Stomach (tissue), 9 donors: ENCODE results near the gene ZSWIM5. TPM values are rescaled to one million over a fixed set of nuclear protein-coding genes. Genes with fewer than 3 reads are reported as not detected.
"Not testable (repeated sequence)": the region's sequence is repeated elsewhere in the genome, so short reads cannot be mapped to it uniquely, and the experiment has no call there.

Source experiments
- DNase-seq, 2 donors: peaks; one replicate each; pipeline versions ENCODE4 v3.0.0 to v3.0.0-alpha.2; 2013 to 2019
- H3K27ac ChIP-seq, 5 donors: fragments of 200-600 bp in 4 of 5; sonication (generic) in 4 of 5; one replicate each; pipeline ENCODE4 v1.5.1; 2013 to 2019; ENCODE audit warnings: mild to moderate bottlenecking in 1 of 5, moderate library complexity in 1 of 5
- H3K27me3 ChIP-seq, 3 donors: fragments of 200-600 bp; sonication (generic); one replicate each; pipeline ENCODE4 v1.5.1; 2017 to 2019; ENCODE audit warnings: mixed run types in 1 of 3
- H3K36me3 ChIP-seq, 4 donors: fragments of 200-600 bp; sonication (generic); 1 replicate in 3 of 4; 2 replicates in 1 of 4; pipeline ENCODE4 v1.5.1; 2016 to 2019
- H3K4me1 ChIP-seq, 4 donors: fragments of 200-600 bp; sonication (generic); one replicate each; pipeline ENCODE4 v1.5.1; 2016 to 2019
- H3K4me3 ChIP-seq, 4 donors: fragments of 200-600 bp; sonication (generic) in 3 of 4; one replicate each; pipeline ENCODE4 v1.5.1; 2016 to 2019; ENCODE audit warnings: mild to moderate bottlenecking in 1 of 4
- H3K9me3 ChIP-seq, 4 donors: fragments of 200-600 bp; sonication (generic); one replicate each; pipeline ENCODE4 v1.5.1; 2016 to 2019
- EP300 ChIP-seq: sonication (generic); formaldehyde crosslinking; IDR thresholded peaks from one replicate; pipeline ENCODE4 v1.6.1; 2017; ENCODE audit warnings: antibody characterized with exemption
- POLR2A ChIP-seq, 4 donors: fragments of 450-650 bp; IDR thresholded peaks; one replicate each; pipeline ENCODE4 v1.6.1; 2016; ENCODE audit warnings: antibody characterized with exemption in 4 of 4, control low read depth in 2 of 4, mild to moderate bottlenecking in 1 of 4, moderate library complexity in 1 of 4
- POLR2AphosphoS5 ChIP-seq, 3 donors: sonication (generic); formaldehyde crosslinking; IDR thresholded peaks; one replicate each; pipeline ENCODE4 v1.6.1; 2016; ENCODE audit warnings: antibody characterized with exemption in 3 of 3
- WGBS, 5 donors: extraction: QIAGEN DNeasy Blood & Tissue Kit in 3 of 5; methylation state at CpG; one replicate each; pipeline versions ENCODE4 v1.1.5 to v1.1.7; 2013 to 2018; 5-methylcytosine and 5-hydroxymethylcytosine counted together
- intact Hi-C: fragments of 100-400 bp; cut with DNase I; formaldehyde crosslinking; loops from one replicate; pipeline ENCODE4 v1.15.1; 2023; ENCODE audit warnings: low total_unique reads
- polyA plus RNA-seq, 3 donors: library from polyadenylated mRNA; stranded (reverse); fragments of 200-250 nt; gene quantifications; one replicate each; pipeline ENCODE4 v1.2.3, GENCODE V29; 2013
- total RNA-seq, 5 donors: library from RNA; depleted of rRNA; stranded (reverse); fragments of >200 nt; gene quantifications; one replicate each; pipeline versions ENCODE4 v1.1.0 to v1.2.3, GENCODE V29; 2014 to 2016
- TF ChIP-seq, protein P1 (sequence below), 7 experiments: fragments of 450-650 bp in 4 of 7; fragments of 200-600 bp in 3 of 7; sonication (generic) in 3 of 7; IDR thresholded peaks; one replicate each; pipeline ENCODE4 v1.5.1; 2016 to 2019; ENCODE audit warnings: antibody characterized with exemption in 7 of 7, control low read depth in 2 of 7, mild to moderate bottlenecking in 1 of 7
- donor health status: healthy with polysubstance abuse.
- donor health status: Bipolar disorder and iron deficiency.
- donor health status: healthy.

The ZSWIM5 gene
- total and polyA plus RNA-seq, 8 donors, result 0.45 to 10.1 (median 0.87) TPM

DNA sequence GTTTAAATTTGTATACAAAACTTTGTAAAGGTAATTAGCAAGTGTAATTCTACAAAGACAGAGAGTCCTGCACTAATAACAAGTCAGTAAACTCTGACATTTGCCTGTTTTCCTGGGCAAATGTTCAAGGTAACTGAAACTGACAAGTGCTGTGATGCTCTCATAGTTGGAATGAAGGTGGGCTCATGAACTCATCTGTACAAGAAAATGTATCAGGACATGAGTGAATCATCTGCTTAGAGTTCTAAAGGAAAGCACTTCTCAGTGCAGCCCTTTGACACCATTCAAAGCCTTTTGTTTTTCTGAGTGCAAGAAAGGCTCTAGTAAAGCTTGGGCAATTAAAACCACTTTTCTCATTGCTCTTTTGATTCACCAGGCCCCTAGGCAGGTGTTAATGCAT lies 102.9 kb downstream of the ZSWIM5 start:
- Histone ChIP-seq H3K9me3 (peaks cover 0 to 10% (median 0%) of the 10 kb centered on the region in 4 donors), H3K36me3 (no peaks in the 10 kb centered on the region), H3K4me3 (no peak overlapping the region), H3K4me1 (no peaks in the 10 kb centered on the region), H3K27ac (no peak overlapping the region), H3K27me3 (no peaks in the 10 kb centered on the region)
- intact Hi-C loops, result no loop called here
- DNase-seq, result no peak
- TF ChIP-seq POLR2A (IDR thresholded peaks at IDR 0.05), result no peak
- no peak for TF ChIP-seq POLR2AphosphoS5 (IDR thresholded peaks at IDR 0.05)
- no peak for TF ChIP-seq EP300
- TF ChIP-seq, protein P1, sequence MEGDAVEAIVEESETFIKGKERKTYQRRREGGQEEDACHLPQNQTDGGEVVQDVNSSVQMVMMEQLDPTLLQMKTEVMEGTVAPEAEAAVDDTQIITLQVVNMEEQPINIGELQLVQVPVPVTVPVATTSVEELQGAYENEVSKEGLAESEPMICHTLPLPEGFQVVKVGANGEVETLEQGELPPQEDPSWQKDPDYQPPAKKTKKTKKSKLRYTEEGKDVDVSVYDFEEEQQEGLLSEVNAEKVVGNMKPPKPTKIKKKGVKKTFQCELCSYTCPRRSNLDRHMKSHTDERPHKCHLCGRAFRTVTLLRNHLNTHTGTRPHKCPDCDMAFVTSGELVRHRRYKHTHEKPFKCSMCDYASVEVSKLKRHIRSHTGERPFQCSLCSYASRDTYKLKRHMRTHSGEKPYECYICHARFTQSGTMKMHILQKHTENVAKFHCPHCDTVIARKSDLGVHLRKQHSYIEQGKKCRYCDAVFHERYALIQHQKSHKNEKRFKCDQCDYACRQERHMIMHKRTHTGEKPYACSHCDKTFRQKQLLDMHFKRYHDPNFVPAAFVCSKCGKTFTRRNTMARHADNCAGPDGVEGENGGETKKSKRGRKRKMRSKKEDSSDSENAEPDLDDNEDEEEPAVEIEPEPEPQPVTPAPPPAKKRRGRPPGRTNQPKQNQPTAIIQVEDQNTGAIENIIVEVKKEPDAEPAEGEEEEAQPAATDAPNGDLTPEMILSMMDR (IDR thresholded peaks at IDR 0.05), result no peak

DNA sequence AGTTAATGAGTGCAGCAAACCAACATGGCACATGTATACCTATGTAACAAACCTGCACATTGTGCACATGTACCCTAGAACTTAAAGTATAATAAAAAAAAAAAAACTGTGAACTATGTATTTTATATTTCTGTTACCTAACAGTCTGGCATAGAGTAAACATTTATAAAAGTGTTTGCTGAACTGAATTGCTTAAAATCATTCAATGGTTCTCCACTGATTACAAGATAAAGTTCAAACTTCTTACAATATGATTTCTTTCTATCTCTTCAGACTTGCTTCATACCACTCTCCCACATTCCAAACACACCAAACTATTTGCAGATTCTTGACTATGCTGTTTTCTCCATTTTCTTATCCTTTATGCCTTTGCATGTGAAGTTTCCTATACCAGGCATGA lies 104.5 kb downstream of the ZSWIM5 start:
- no peaks in the 10 kb centered on the region for H3K27me3 ChIP-seq
- intact Hi-C loops, result no loop called here
- no peak overlapping the region for H3K27ac ChIP-seq
- no peaks in the 10 kb centered on the region for H3K36me3 ChIP-seq
- DNase-seq, result no peak
- peaks cover 0 to 10% (median 0%) of the 10 kb centered on the region in 4 donors for H3K9me3 ChIP-seq
- no peak for TF ChIP-seq EP300
- TF ChIP-seq POLR2A (IDR thresholded peaks at IDR 0.05), result no peak
- H3K4me1 ChIP-seq, result no peaks in the 10 kb centered on the region
- H3K4me3 ChIP-seq, result no peak overlapping the region

DNA sequence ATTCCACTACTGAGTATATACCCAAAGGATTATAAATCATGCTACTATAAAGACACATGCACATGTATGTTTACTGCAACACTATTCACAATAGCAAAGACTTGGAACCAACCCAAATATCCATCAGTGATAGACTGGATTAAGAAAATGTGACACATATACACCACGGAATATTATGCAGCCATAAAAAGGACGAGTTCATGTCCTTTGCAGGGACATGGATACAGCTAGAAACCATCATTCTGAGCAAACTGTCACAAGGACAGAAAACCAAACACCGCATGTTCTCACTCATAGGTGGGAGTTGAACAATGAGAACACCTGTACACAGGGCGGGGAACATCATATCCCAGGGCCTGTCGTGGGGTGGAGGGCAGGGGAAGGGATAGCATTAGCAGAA lies 104.9 kb downstream of the ZSWIM5 start:
- WGBS, 5 donors, result 84 to 93% (median 89%) methylated on average over 5 of the region's 5 CpGs
- DNase-seq, H3K9me3 ChIP-seq, H3K4me1 ChIP-seq, H3K27ac ChIP-seq, H3K4me3 ChIP-seq, H3K27me3 ChIP-seq, intact Hi-C loops, H3K36me3 ChIP-seq: not testable (repeated sequence)

DNA sequence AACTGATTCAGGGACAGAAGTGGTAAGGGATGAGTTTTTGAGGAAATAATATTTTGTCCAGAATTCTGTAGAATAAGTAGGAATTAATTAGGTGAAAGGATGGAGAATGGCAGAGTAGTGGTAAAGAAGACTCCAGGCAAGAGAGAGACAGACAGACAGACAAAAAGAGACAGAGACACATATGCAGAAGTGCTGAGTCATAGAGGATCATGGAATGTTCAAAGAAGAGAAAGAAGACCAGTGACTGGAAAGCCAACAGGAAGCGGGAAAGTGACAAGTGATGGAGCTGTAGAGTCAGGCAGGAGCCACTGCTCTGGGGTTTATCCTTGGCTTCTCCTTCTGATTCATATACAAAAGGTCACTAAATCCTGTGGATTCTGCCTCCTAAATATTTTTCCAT lies 108.5 kb downstream of the ZSWIM5 start:
- DNase-seq, result no peak
- H3K27me3 ChIP-seq, result no peaks in the 10 kb centered on the region
- H3K4me1 ChIP-seq, result peaks cover 0 to 4% (median 0%) of the 10 kb centered on the region in 4 donors
- WGBS, 5 donors, result 89 to 100% (median 94%) methylated on average over 1 of the region's 1 CpG
- H3K36me3 ChIP-seq, result no peaks in the 10 kb centered on the region
- H3K4me3 ChIP-seq, result no peak overlapping the region
- no peak for TF ChIP-seq POLR2A (IDR thresholded peaks at IDR 0.05)
- no peak for TF ChIP-seq POLR2AphosphoS5 (IDR thresholded peaks at IDR 0.05)
- TF ChIP-seq EP300, result no peak
- TF ChIP-seq, protein P1 (IDR thresholded peaks at IDR 0.05), result no peak
- intact Hi-C loops, result no loop called here
- H3K9me3 ChIP-seq, result no peaks in the 10 kb centered on the region
- no peak overlapping the region for H3K27ac ChIP-seq

DNA sequence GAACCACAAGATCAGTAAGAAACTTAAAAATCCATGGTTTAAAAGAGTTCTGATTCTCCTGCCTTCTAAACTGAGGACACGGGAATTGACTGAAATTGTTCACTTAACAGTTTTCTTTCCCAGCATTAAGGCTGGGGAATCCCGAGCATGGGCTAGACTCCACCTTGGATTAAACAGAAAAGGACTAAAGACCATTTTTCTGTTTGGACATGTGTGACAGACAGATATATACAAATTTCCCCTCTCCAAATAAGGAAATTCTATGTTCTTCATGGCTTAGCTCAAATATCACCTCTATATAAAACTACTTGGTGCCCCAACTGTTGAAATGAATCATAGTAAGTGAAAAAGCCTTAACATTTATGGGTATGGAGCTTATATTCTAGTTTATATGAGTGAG lies 109.3 kb downstream of the ZSWIM5 start:
- 74 to 86% (median 84%) methylated on average over 2 of the region's 2 CpGs for WGBS, 5 donors
- peaks cover 0 to 4% (median 0%) of the 10 kb centered on the region in 4 donors for H3K4me1 ChIP-seq
- DNase-seq, result no peak
- H3K9me3 ChIP-seq, result no peaks in the 10 kb centered on the region
- H3K36me3 ChIP-seq, result no peaks in the 10 kb centered on the region
- no peaks in the 10 kb centered on the region for H3K27me3 ChIP-seq
- intact Hi-C loops, result no loop called here
- TF ChIP-seq POLR2A (IDR thresholded peaks at IDR 0.05) (no peak), EP300 (no peak), POLR2AphosphoS5 (IDR thresholded peaks at IDR 0.05) (no peak)
- TF ChIP-seq, protein P1 (IDR thresholded peaks at IDR 0.05), result no peak
- no peak overlapping the region for H3K27ac ChIP-seq
- H3K4me3 ChIP-seq, result no peak overlapping the region
